ENCODE data around the gene ABCC12. TPM values are rescaled to one million over a fixed set of nuclear protein-coding genes. Genes with fewer than 3 reads are reported as not detected.

The ABCC12 gene
- total RNA-seq, 1 experiment from 2014 or later: not detected

- ATAC-seq (no peak), DNase-seq (ENCODE audit: low read depth, low spot score) (no peak)
- Histone ChIP-seq H3K9ac (ENCODE audit: low read length) (no peak overlapping the region), H3K4me3 (replicated peaks in 1 of 2; ENCODE audit: low read depth in 1 of 2, low read length in 2 of 2) (no peak overlapping the region), H2AFZ (ENCODE audit: low read depth, low read length, poor library complexity, severe bottlenecking) (no peak overlapping the region), H3K36me3 (ENCODE audit: control insufficient read depth in 1 of 2, insufficient read depth in 2 of 2, low read length in 2 of 2) (no peaks in the 10 kb centered on the region), H3K27me3 (ENCODE audit: insufficient read depth, low read length) (no peaks in the 10 kb centered on the region), H3K4me2 (ENCODE audit: low read length) (no peak overlapping the region), H3K79me2 (ENCODE audit: insufficient read depth, low read length) (no peaks in the 10 kb centered on the region), H3K27ac (ENCODE audit: low read depth, low read length) (no peak overlapping the region), H3K4me1 (ENCODE audit: control insufficient read depth in 1 of 2, insufficient read depth in 2 of 2, low read length in 2 of 2) (peaks cover 0 to 7% of the 10 kb centered on the region in 2 experiments; a peak in 2 of 4 replicates), H4K20me1 (ENCODE audit: insufficient read depth) (no peaks in the 10 kb centered on the region), H3K9me3 (ENCODE audit: control insufficient read depth in 1 of 2, insufficient read depth in 1 of 2, low read depth in 1 of 2, low read length in 2 of 2) (no peaks in the 10 kb centered on the region), H3K9me2 (ENCODE audit: insufficient read depth) (no peaks in the 10 kb centered on the region)
- no TSS peak for BruUV-seq (replicated peaks)
- no peak for TF ChIP-seq SRF (IDR thresholded peaks at IDR 0.05; ENCODE audit: low read depth)
- no peak for TF ChIP-seq ZBTB33 (IDR thresholded peaks at IDR 0.05; ENCODE audit: extremely low read depth, insufficient replicate concordance, low read length)
- TF ChIP-seq ZFX (IDR thresholded peaks at IDR 0.05): no peak
- no peak for TF ChIP-seq MAX (IDR thresholded peaks at IDR 0.05)
- no peak for TF ChIP-seq REST (IDR thresholded peaks at IDR 0.05; ENCODE audit: low read depth)
- no peak for TF ChIP-seq CEBPB (IDR thresholded peaks at IDR 0.05; ENCODE audit: low read depth)
- TF ChIP-seq FOSL1 (IDR thresholded peaks at IDR 0.05; ENCODE audit: low read depth): no peak
- CTCF ChIA-PET: no interaction called here
- POLR2A ChIA-PET: no interaction called here
- RAD21 ChIA-PET (ENCODE audit: low non-redundant PET in 1 of 2, low total read pairs in 2 of 2, uncharacterized antibody in 2 of 2, unreplicated experiment in 2 of 2): no interaction called here
- intact Hi-C loops (cut with micrococcal nuclease): loop anchor here (5.0 to 10.0 kb wide), 2 partner anchors 1315 to 1498 kb away; no protein-coding TSS in a partner anchor
These were observed 14.1 kb upstream of the ABCC12 start for GRCh38 chr16:48169896-48170295.

Data from HCT116 (cell line).